Type B pancreatic cell (in vitro differentiated cells): ENCODE data around the gene CX3CR1. TPM values are rescaled to one million over a fixed set of nuclear protein-coding genes. Genes with fewer than 3 reads are reported as not detected.

Experiments used
- DNase-seq: peaks from one replicate; pipeline ENCODE4 v3.0.0; 2021; ENCODE audit warnings: mixed read lengths; ENCODE audit not compliant: unreplicated experiment; ENCODE audit errors: extremely low spot score
- H3K27ac Mint-ChIP-seq: 2 replicates; pipeline ENCODE4 v1.8.0; 2021; ENCODE audit warnings: mild to moderate bottlenecking, mixed read lengths
- H3K27me3 Mint-ChIP-seq: 2 replicates; pipeline ENCODE4 v1.8.0; 2021; ENCODE audit warnings: mixed read lengths
- H3K36me3 Mint-ChIP-seq: 2 replicates; pipeline ENCODE4 v1.8.0; 2021; ENCODE audit warnings: mixed read lengths
- H3K4me1 Mint-ChIP-seq: one replicate; pipeline ENCODE4 v1.8.0; 2021; ENCODE audit warnings: mixed read lengths; ENCODE audit not compliant: unreplicated experiment
- H3K4me3 Mint-ChIP-seq: 2 replicates; pipeline ENCODE4 v1.8.0; 2021; ENCODE audit warnings: mild to moderate bottlenecking, mixed read lengths
- H3K9me3 Mint-ChIP-seq: 2 replicates; pipeline ENCODE4 v1.8.0; 2021; ENCODE audit warnings: mixed read lengths
- CTCF ChIP-seq: fragments of 200-600 bp; sonication (generic); conservative IDR thresholded peaks from 2 replicates; pipeline ENCODE4 v1.5.0; 2021; ENCODE audit warnings: antibody characterized with exemption, mild to moderate bottlenecking
- total RNA-seq: library from RNA; stranded (reverse); gene quantifications from 2 replicates; pipeline ENCODE4 v1.2.1, GENCODE V29; 2021; ENCODE audit warnings: low replicate concordance

Gene CX3CR1
- total RNA-seq, 1 donor from 2014 or later = not detected

- Mint-ChIP-seq H3K36me3 (no peaks in the 10 kb centered on the region), H3K27me3 (peaks cover 43% of the 10 kb centered on the region), H3K9me3 (no peaks in the 10 kb centered on the region), H3K4me3 (no peak overlapping the region), H3K27ac (no peak overlapping the region), H3K4me1 (no peaks in the 10 kb centered on the region)
- no peak for TF ChIP-seq CTCF
- DNase-seq = no peak
Measured at GRCh38 chr3:39255503-39256325, 24.1 kb downstream of the CX3CR1 start.

- no peak for TF ChIP-seq CTCF
- peaks cover 40% of the 10 kb centered on the region for H3K27me3 Mint-ChIP-seq
Measured at GRCh38 chr3:39254806-39255449, 24.9 kb downstream of the CX3CR1 start.

GRCh38 chr3:39251576-39251975 lies 28.3 kb downstream of the CX3CR1 start:
- H3K4me1 Mint-ChIP-seq = no peaks in the 10 kb centered on the region
- H3K9me3 Mint-ChIP-seq = no peaks in the 10 kb centered on the region
- no peak for TF ChIP-seq CTCF
- DNase-seq = no peak
- no peak overlapping the region for H3K27ac Mint-ChIP-seq
- H3K36me3 Mint-ChIP-seq = no peaks in the 10 kb centered on the region
- H3K27me3 Mint-ChIP-seq = peaks cover 18% of the 10 kb centered on the region
- no peak overlapping the region for H3K4me3 Mint-ChIP-seq

More at GRCh38 chr3:39254806-39255449, 24.9 kb downstream of the CX3CR1 start:
- no peak overlapping the region for H3K4me3 Mint-ChIP-seq
- DNase-seq = no peak
- H3K4me1 Mint-ChIP-seq = no peaks in the 10 kb centered on the region
- H3K27ac Mint-ChIP-seq = no peak overlapping the region
- H3K9me3 Mint-ChIP-seq = no peaks in the 10 kb centered on the region
- no peaks in the 10 kb centered on the region for H3K36me3 Mint-ChIP-seq

- Mint-ChIP-seq H3K27me3 (peaks cover 18% of the 10 kb centered on the region), H3K36me3 (no peaks in the 10 kb centered on the region), H3K4me3 (no peak overlapping the region), H3K4me1 (no peaks in the 10 kb centered on the region), H3K9me3 (no peaks in the 10 kb centered on the region), H3K27ac (no peak overlapping the region)
- no peak for TF ChIP-seq CTCF
- DNase-seq = no peak
Measured at GRCh38 chr3:39250116-39250747, 29.6 kb downstream of the CX3CR1 start.

- no peaks in the 10 kb centered on the region for H3K36me3 Mint-ChIP-seq
- H3K27me3 Mint-ChIP-seq = peaks cover 18% of the 10 kb centered on the region
- H3K4me1 Mint-ChIP-seq = no peaks in the 10 kb centered on the region
- no peaks in the 10 kb centered on the region for H3K9me3 Mint-ChIP-seq
- no peak for TF ChIP-seq CTCF
- DNase-seq = no peak
- no peak overlapping the region for H3K27ac Mint-ChIP-seq
- H3K4me3 Mint-ChIP-seq = no peak overlapping the region
Measured at GRCh38 chr3:39249453-39250115, 30.3 kb downstream of the CX3CR1 start.
